GM18873 (cell line): ENCODE measurements around the gene TGM1.

Experiments
- ATAC-seq: cut with Tn5 transposase; IDR thresholded peaks from one replicate; pipeline ENCODE4 v1.9.1; 2021; ENCODE audit warnings: mild to moderate bottlenecking, moderate library complexity, moderate number of reproducible peaks; ENCODE audit not compliant: unreplicated experiment, low FRiP score

TGM1 gene

DNA sequence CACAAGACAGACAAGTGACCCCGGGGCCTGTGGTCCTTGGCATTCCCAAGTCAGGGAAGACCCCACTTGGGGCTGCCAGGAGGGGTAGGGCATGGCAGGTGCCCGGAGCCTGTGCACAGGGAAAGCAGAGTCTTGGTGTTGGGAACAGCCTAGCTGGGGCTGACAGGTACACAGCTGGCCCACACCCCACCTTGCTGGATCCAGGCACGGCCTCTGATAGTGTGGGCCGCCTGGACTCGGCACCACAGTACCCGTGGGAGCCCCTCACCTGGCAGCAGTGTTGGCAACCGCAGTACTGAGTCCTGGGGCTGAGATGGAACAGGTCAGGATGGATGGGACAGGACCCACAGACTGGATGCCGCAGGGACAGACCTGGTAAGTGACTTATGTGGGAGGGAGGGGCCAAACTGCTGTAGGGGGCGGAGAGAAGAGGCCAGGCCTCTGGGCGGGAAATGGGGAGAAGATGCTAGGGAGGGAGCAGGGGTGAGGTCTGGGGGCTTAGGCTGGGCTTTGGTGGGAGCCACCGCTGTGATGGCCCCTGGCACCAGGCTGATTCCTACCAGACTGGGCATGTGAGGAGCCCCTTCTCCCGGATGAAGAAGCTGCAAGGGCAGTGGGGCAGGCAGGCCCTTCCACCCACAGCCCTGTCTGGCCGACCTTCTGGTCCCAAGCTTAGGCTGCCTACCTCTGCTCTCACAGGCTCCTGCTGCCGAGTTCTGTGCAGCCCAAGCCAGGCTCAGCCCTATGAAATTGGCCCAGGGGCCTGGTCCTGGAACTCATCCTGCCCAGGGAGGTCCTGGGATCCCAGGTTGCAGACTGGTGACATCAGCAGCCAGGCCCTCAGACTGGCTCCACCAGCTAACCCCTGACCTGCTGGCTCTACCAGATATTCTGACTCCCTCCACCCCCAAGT lies at the start of gene TGM1:
TSS of gene TGM1 (minus strand) at position 357 of the 913 bp plus-strand sequence. CDS start 825 bp downstream, outside the sequence.
- ATAC-seq = no peak

- no peak for ATAC-seq
These were observed 49.0 kb upstream of the TGM1 start for GRCh38 chr14:24311837-24312615.

GRCh38 chr14:24310646-24311604 lies 47.9 kb upstream of the TGM1 start, which contains the start of gene LTB4R:
TSS of gene LTB4R (plus strand) at chr14:24311502. CDS start at chr14:24315652, 4,150 bp downstream.
- peak; percentile 60 for ATAC-seq

DNA sequence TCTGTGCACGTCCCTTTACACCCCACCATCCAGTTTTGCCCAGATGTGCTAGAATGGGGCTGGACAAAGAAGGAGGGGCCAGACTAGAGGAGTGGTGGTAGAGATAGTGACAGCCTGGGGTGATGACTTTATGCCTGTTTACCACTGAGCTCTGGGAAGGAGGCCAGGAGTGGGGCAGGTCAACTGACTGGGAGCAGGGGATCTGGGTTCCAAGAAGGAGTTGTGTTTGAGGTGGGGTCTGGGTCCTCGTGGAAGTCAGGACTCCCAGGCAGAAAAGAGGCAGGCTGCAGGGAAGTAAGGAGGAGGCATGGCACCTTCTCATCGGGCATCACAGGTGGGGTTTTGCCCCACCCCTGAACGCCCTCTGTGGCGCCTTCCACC lies 47.3 kb upstream of the TGM1 start:
- ATAC-seq = no peak

GRCh38 chr14:24309538-24310264 lies 46.7 kb upstream of the TGM1 start, which contains the start of gene LTB4R2:
TSS of gene LTB4R2 (plus strand) at chr14:24310140. CDS start at chr14:24310665, 525 bp downstream.
- no peak for ATAC-seq

GRCh38 chr14:24308342-24309124 lies 45.6 kb upstream of the TGM1 start:
- ATAC-seq = no peak

DNA sequence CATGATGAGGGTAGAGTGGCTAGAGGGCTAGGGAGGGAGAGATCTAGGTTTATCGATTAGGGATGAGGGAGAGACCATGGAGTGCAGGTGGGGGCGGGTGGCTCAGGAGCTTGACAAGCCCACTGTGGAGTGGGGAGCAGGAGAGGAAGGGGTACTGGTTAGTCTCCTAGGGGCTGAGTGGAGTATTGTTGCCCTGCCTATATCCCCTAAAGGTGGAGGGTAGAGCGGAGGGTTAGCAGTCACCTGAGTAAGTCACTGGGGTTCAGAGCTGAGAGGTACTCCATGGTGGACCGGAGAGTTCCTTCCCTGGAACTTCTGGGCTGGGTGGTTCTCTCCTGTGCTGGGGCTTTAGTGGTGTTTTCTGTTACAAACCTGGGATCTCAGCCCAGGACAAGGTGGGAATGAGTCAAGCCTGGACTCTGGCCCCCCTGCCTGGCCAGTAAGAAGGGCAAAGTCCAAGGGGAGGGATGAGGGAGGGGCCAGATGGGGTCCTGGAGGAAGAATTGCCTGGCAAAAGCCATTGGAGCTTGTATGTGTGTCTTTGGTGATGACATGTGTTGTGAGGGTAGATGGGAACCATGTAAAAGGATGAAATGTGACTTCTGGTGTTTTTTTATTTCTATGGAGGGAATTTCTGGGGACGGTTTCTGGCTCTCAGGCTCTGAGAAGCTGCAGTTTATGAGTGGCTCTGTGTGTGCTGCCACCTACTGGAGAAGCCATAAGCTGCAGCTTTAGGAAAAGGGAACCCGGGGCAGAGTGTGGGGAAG lies 44.8 kb upstream of the TGM1 start, which contains the start of gene CIDEB:
TSS of gene CIDEB (minus strand) at position 403 of the 767 bp plus-strand sequence. CDS start at position 284, 119 bp downstream.
- no peak for ATAC-seq

GRCh38 chr14:24307156-24307574 lies 44.2 kb upstream of the TGM1 start:
- no peak for ATAC-seq

DNA sequence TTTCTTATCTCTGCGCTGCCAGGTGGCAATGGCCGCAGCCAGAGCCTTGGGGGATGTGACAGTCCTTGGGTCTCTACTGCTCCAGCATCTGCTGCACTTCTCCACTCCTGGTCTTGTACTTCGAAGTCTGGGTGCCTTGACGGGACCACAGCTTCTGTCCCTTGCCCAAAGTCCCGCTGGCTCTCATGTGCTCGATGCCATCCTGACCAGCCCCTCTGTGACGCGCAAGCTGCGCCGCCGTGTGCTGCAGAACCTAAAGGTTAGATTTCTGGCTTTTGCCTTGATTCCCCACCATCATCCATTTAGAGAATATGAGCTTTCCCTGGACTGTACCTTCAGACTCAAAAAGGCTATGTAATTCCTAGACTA lies 41.0 kb upstream of the TGM1 start:
- no peak for ATAC-seq

GRCh38 chr14:24300326-24300980 lies 37.5 kb upstream of the TGM1 start:
- ATAC-seq = no peak

DNA sequence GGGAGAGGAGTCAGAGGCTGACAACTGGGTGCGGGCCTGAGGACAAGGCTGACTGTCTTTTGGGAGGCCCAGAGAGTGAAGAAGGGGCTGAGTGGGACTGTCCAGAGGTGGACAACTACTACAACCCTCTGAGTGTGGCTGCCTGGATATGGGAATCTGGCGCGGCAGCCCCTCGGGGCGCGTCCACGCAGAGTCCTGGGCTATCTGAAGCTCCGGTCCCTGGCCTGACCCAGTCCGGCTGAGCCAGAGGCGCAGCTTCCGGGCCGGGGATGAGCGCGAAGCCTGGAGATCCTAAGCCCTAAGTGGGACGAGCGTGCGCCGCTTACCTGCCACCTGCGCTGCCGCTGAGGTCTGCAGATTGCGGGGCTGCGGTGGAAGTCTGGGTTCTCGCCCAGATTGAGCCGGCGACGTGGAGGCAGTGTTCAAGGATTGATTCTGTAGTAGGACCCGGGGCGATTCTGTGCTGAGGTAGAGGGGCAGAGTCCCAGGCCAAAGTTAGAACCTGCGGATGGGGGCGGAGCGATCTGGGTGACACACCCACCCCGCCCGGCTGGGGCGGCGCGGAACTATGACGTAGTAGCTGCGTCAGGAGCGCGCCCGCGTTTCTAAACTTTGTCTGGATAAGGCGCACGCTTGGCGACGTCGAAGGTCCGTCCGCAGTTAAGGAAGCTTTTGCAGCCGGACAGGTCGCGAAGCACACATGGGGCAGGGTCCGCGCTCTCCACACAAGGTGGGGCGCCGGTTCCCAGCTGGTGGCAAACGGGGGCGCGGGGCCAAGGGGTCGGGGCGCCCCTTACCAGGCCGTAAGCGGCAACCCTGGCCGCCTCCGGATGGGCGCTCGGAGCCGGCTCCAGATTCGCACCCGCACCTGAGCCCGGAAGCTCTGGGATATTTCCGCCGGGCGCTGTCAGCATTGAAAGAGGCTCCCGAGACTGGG lies 36.5 kb upstream of the TGM1 start, which contains the start of the genes DHRS1 and NOP9:
TSS of gene DHRS1 (minus strand) at position 526 of the 937 bp plus-strand sequence. CDS start 674 bp downstream, outside the sequence.
TSS of gene NOP9 (plus strand) at position 596 of the 937 bp plus-strand sequence. CDS start at position 701, 105 bp downstream.
- peak; percentile 63 for ATAC-seq

- ATAC-seq = no peak
These were observed 35.9 kb upstream of the TGM1 start for GRCh38 chr14:24298892-24299254.

GRCh38 chr14:24297190-24297964 lies 34.4 kb upstream of the TGM1 start:
- peak; percentile 11 for ATAC-seq

DNA sequence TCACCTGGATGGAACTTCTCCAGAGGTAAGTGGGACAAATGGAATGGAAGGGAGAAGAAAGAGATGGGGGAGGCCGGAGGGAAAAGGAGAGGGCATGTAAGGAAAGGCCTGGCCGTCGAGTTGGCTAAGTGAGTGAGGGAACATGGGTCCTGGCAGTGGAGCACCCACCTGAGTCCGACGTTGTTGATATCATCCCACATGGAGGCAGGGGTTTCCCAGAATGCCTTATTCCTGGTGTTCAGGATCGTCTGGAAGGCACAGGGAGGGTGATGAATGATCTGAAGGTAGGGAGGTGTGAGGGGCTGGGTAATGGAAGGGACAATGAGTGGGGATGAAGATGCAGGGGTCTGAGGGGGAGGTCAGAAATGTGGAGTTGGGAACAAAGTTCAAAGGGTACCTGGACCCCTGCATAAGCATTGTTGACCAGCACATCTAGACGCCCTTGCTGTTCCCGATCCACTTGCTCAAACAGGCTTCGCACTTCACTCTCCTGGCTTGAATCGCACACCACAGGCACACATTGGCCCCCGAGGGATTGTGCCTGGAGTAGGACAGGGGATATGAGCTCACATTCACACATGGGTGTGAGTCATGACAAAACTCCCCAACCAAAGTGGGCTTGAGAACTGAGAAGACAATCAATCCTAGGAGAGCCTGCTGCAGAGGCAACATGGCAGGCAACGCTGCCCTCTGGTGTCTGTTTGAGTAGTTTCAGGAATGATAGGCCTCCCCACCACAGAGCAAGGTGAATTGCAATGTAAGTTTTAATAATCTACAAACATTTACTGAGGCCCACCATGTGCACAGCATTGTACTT lies 33.6 kb upstream of the TGM1 start:
- peak; percentile 39 for ATAC-seq
